WTC11 (cell line): ENCODE results near the gene PTPRB. TPM values are rescaled to one million over a fixed set of nuclear protein-coding genes. Genes with fewer than 3 reads are reported as not detected.

Source experiments
- ATAC-seq: fragments of 200-7000 bp; cut with Tn5 transposase; 2 replicates; pipeline ENCODE4 v1.10.0; 2021; ENCODE audit warnings: mild to moderate bottlenecking, moderate library complexity
- CTCF ChIA-PET: fragments of 300-600 bp; sonication (Branson Sonifier 250); formaldehyde crosslinking; loops from one replicate; lab custom pipeline; 2021; ENCODE audit warnings: antibody characterized with exemption; lab: Charles Lee
- POLR2A ChIA-PET: fragments of 350-600 bp; sonication (Branson Sonifier 250); formaldehyde crosslinking; loops from one replicate; lab custom pipeline; 2021; ENCODE audit warnings: antibody characterized with exemption; lab: Charles Lee
- DNase-seq: peaks from one replicate; pipeline ENCODE4 v3.0.0; 2021; ENCODE audit warnings: low spot score
- H3K27ac Mint-ChIP-seq: 2 replicates; pipeline ENCODE4 v1.8.0; 2021; ENCODE audit warnings: mixed read lengths
- H3K27me3 Mint-ChIP-seq: 2 replicates; pipeline ENCODE4 v1.8.0; 2021; ENCODE audit warnings: low read depth, mild to moderate bottlenecking, moderate library complexity, mixed read lengths
- H3K36me3 Mint-ChIP-seq: 2 replicates; pipeline ENCODE4 v1.8.0; 2021; ENCODE audit warnings: mixed read lengths
- H3K4me1 Mint-ChIP-seq: 2 replicates; pipeline ENCODE4 v1.8.0; 2022; ENCODE audit warnings: mixed read lengths
- H3K4me3 Mint-ChIP-seq: 2 replicates; pipeline ENCODE4 v1.8.0; 2021; ENCODE audit warnings: mild to moderate bottlenecking, moderate library complexity, mixed read lengths
- H3K9me3 Mint-ChIP-seq: 2 replicates; pipeline ENCODE4 v1.8.0; 2021; ENCODE audit warnings: mixed read lengths
- EMX1 ChIP-seq: fragments of 250-450 bp; sonication (Bioruptor Pico); IDR thresholded peaks from 2 replicates; pipeline ENCODE4 v1.8.0; 2021; ENCODE audit warnings: mild to moderate bottlenecking
- FOXK1 ChIP-seq: sonication (generic); formaldehyde crosslinking; IDR thresholded peaks from 2 replicates; pipeline ENCODE4 v1.8.0; 2022; ENCODE audit warnings: mild to moderate bottlenecking, moderate library complexity, missing genetic modification reagents
- TEAD1 ChIP-seq: sonication (generic); formaldehyde crosslinking; IDR thresholded peaks from 2 replicates; pipeline ENCODE4 v1.8.0; 2022; ENCODE audit warnings: mild to moderate bottlenecking, missing genetic modification reagents
- ZBTB21 ChIP-seq: sonication (generic); formaldehyde crosslinking; IDR thresholded peaks from 2 replicates; pipeline ENCODE4 v1.8.1; 2023; ENCODE audit warnings: mild to moderate bottlenecking, missing genetic modification reagents, borderline replicate concordance
- ZNF121 ChIP-seq: sonication (generic); formaldehyde crosslinking; IDR thresholded peaks from 2 replicates; pipeline ENCODE4 v1.8.0; 2023; ENCODE audit warnings: missing genetic modification reagents
- ZNF232 ChIP-seq: sonication (generic); formaldehyde crosslinking; IDR thresholded peaks from 2 replicates; pipeline ENCODE4 v1.8.0; 2022; ENCODE audit warnings: mild to moderate bottlenecking, missing genetic modification reagents
- ZNF263 ChIP-seq: sonication (generic); formaldehyde crosslinking; IDR thresholded peaks from 2 replicates; pipeline ENCODE4 v1.8.1; 2022; ENCODE audit warnings: low read depth, mild to moderate bottlenecking, moderate library complexity, missing genetic modification reagents
- ZNF317 ChIP-seq: sonication (generic); formaldehyde crosslinking; IDR thresholded peaks from 2 replicates; pipeline ENCODE4 v1.8.1; 2023; ENCODE audit warnings: low read depth, mild to moderate bottlenecking, moderate library complexity, missing genetic modification reagents, borderline replicate concordance
- ZNF671 ChIP-seq: fragments of 250-450 bp; sonication (Bioruptor Pico); IDR thresholded peaks from 2 replicates; pipeline ENCODE4 v1.8.0; 2021; ENCODE audit warnings: mild to moderate bottlenecking
- total RNA-seq: library from RNA; stranded (reverse); gene quantifications from 3 replicates; pipeline ENCODE4 v1.2.3, GENCODE V29; 2021
- TF ChIP-seq, protein P1 (sequence below): sonication (generic); formaldehyde crosslinking; IDR thresholded peaks from 2 replicates; pipeline ENCODE4 v1.8.1; 2023; ENCODE audit warnings: mild to moderate bottlenecking, missing genetic modification reagents, moderate library complexity
- TF ChIP-seq, protein P2 (sequence below): fragments of 200-600 bp; IDR thresholded peaks from 2 replicates; pipeline ENCODE4 v1.8.0; 2022; ENCODE audit warnings: antibody characterized with exemption
- TF ChIP-seq, protein P3 (sequence below): sonication (generic); formaldehyde crosslinking; IDR thresholded peaks from 2 replicates; pipeline ENCODE4 v1.8.1; 2022; ENCODE audit warnings: low read depth, mild to moderate bottlenecking, moderate library complexity, missing genetic modification reagents, borderline replicate concordance
- TF ChIP-seq, protein P4 (sequence below): sonication (generic); formaldehyde crosslinking; IDR thresholded peaks from 2 replicates; pipeline ENCODE4 v1.8.1; 2022; ENCODE audit warnings: mild to moderate bottlenecking, missing genetic modification reagents, moderate library complexity, borderline replicate concordance
- TF ChIP-seq, protein P5 (sequence below): sonication (generic); formaldehyde crosslinking; IDR thresholded peaks from 2 replicates; pipeline ENCODE4 v1.8.0; 2022; ENCODE audit warnings: mild to moderate bottlenecking, missing genetic modification reagents
- TF ChIP-seq, protein P6 (sequence below): sonication (generic); formaldehyde crosslinking; IDR thresholded peaks from 2 replicates; pipeline ENCODE4 v1.8.1; 2023; ENCODE audit warnings: mild to moderate bottlenecking, moderate library complexity, missing genetic modification reagents
- TF ChIP-seq, protein P7 (sequence below): sonication (generic); formaldehyde crosslinking; IDR thresholded peaks from 2 replicates; pipeline ENCODE4 v1.8.0; 2022; ENCODE audit warnings: missing genetic modification reagents
- TF ChIP-seq, protein P8 (sequence below): sonication (generic); formaldehyde crosslinking; IDR thresholded peaks from 2 replicates; pipeline ENCODE4 v1.8.1; 2023; ENCODE audit warnings: mild to moderate bottlenecking, missing genetic modification reagents
- TF ChIP-seq, protein P9 (sequence below): sonication (generic); formaldehyde crosslinking; IDR thresholded peaks from 2 replicates; pipeline ENCODE4 v1.8.1; 2023; ENCODE audit warnings: mild to moderate bottlenecking, missing genetic modification reagents, borderline replicate concordance

PTPRB gene
- total RNA-seq, 1 experiment from 2014 or later = 3.3 TPM

DNA sequence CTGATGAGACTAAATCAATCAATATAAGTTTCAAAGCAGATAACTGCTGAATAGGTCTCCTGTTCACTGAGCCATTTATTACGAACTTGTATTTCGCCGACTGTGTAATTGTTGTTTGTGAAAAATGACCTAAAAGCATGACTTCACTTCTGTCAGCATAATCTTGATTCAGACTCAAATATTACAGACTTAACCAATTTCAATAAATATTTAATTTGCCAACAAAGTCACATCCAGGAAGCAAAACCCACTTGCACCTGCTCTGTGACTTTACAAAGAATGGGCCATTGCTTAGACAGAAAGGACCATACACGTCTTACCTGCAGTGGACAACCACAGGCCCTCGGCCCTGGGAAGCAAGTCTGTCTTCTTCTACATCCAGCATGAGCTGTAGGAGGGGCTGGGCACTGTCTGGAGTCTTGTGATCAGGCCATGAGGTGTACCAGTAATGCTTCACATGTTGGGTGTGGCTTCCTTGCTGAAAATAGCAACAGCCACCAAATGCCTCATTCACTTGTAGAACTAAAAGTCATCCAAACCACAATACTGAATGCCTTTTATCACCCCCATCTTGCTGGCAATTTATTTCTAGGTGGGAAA is 23.5 kb upstream of the PTPRB start (continued):
- TF ChIP-seq, protein P1, sequence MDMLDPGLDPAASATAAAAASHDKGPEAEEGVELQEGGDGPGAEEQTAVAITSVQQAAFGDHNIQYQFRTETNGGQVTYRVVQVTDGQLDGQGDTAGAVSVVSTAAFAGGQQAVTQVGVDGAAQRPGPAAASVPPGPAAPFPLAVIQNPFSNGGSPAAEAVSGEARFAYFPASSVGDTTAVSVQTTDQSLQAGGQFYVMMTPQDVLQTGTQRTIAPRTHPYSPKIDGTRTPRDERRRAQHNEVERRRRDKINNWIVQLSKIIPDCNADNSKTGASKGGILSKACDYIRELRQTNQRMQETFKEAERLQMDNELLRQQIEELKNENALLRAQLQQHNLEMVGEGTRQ (CRISPR knock-in tag) = no peak
- TF ChIP-seq, protein P2, sequence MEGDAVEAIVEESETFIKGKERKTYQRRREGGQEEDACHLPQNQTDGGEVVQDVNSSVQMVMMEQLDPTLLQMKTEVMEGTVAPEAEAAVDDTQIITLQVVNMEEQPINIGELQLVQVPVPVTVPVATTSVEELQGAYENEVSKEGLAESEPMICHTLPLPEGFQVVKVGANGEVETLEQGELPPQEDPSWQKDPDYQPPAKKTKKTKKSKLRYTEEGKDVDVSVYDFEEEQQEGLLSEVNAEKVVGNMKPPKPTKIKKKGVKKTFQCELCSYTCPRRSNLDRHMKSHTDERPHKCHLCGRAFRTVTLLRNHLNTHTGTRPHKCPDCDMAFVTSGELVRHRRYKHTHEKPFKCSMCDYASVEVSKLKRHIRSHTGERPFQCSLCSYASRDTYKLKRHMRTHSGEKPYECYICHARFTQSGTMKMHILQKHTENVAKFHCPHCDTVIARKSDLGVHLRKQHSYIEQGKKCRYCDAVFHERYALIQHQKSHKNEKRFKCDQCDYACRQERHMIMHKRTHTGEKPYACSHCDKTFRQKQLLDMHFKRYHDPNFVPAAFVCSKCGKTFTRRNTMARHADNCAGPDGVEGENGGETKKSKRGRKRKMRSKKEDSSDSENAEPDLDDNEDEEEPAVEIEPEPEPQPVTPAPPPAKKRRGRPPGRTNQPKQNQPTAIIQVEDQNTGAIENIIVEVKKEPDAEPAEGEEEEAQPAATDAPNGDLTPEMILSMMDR = no peak

DNA sequence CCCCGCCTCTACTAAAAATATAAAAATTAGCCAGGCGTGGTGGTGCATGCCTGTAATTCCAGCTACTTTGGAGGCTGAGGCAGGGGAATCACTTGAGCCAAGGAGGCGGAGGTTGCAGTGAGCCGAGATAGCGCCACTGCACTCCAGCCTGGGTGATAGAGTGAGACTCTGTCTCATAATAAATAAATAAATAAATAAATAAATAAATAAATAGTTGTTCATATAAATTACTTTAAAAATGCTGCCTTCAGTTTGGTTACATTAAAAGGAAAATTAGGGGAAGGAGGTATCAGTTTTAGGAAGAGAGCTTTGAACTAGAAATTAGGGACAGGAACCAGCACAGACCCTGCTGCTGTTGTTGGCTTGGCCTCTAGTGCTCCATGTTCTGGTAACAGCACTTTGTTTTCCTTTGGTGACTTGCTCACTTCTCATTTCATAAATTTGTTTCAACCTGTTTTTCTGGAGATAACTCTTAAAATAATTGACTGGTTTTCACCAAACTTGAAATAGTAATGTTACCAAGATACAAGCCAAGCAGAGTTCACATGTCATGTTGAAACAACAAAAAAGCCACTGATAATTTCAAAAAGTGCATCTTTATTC is 22.9 kb upstream of the PTPRB start:
- H3K27me3 Mint-ChIP-seq = no peaks in the 10 kb centered on the region
- H3K27ac Mint-ChIP-seq = no peak overlapping the region
- no peaks in the 10 kb centered on the region for H3K9me3 Mint-ChIP-seq
- TF ChIP-seq ZNF671 (CRISPR knock-in tag) (no peak), ZNF232 (CRISPR knock-in tag) (no peak), ZBTB21 (no peak), ZNF121 (CRISPR knock-in tag) (no peak), TEAD1 (no peak), FOXK1 (no peak), ZNF263 (no peak), EMX1 (CRISPR knock-in tag) (no peak), ZNF317 (no peak)
- TF ChIP-seq, protein P3, sequence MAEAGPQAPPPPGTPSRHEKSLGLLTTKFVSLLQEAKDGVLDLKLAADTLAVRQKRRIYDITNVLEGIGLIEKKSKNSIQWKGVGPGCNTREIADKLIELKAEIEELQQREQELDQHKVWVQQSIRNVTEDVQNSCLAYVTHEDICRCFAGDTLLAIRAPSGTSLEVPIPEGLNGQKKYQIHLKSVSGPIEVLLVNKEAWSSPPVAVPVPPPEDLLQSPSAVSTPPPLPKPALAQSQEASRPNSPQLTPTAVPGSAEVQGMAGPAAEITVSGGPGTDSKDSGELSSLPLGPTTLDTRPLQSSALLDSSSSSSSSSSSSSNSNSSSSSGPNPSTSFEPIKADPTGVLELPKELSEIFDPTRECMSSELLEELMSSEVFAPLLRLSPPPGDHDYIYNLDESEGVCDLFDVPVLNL (CRISPR knock-in tag) = no peak
- TF ChIP-seq, protein P4, sequence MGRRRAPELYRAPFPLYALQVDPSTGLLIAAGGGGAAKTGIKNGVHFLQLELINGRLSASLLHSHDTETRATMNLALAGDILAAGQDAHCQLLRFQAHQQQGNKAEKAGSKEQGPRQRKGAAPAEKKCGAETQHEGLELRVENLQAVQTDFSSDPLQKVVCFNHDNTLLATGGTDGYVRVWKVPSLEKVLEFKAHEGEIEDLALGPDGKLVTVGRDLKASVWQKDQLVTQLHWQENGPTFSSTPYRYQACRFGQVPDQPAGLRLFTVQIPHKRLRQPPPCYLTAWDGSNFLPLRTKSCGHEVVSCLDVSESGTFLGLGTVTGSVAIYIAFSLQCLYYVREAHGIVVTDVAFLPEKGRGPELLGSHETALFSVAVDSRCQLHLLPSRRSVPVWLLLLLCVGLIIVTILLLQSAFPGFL = no peak
- TF ChIP-seq, protein P5, sequence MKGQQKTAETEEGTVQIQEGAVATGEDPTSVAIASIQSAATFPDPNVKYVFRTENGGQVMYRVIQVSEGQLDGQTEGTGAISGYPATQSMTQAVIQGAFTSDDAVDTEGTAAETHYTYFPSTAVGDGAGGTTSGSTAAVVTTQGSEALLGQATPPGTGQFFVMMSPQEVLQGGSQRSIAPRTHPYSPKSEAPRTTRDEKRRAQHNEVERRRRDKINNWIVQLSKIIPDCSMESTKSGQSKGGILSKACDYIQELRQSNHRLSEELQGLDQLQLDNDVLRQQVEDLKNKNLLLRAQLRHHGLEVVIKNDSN = no peak
- TF ChIP-seq, protein P6, sequence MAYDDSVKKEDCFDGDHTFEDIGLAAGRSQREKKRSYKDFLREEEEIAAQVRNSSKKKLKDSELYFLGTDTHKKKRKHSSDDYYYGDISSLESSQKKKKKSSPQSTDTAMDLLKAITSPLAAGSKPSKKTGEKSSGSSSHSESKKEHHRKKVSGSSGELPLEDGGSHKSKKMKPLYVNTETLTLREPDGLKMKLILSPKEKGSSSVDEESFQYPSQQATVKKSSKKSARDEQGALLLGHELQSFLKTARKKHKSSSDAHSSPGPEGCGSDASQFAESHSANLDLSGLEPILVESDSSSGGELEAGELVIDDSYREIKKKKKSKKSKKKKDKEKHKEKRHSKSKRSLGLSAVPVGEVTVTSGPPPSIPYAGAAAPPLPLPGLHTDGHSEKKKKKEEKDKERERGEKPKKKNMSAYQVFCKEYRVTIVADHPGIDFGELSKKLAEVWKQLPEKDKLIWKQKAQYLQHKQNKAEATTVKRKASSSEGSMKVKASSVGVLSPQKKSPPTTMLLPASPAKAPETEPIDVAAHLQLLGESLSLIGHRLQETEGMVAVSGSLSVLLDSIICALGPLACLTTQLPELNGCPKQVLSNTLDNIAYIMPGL = no peak
- TF ChIP-seq, protein P7, sequence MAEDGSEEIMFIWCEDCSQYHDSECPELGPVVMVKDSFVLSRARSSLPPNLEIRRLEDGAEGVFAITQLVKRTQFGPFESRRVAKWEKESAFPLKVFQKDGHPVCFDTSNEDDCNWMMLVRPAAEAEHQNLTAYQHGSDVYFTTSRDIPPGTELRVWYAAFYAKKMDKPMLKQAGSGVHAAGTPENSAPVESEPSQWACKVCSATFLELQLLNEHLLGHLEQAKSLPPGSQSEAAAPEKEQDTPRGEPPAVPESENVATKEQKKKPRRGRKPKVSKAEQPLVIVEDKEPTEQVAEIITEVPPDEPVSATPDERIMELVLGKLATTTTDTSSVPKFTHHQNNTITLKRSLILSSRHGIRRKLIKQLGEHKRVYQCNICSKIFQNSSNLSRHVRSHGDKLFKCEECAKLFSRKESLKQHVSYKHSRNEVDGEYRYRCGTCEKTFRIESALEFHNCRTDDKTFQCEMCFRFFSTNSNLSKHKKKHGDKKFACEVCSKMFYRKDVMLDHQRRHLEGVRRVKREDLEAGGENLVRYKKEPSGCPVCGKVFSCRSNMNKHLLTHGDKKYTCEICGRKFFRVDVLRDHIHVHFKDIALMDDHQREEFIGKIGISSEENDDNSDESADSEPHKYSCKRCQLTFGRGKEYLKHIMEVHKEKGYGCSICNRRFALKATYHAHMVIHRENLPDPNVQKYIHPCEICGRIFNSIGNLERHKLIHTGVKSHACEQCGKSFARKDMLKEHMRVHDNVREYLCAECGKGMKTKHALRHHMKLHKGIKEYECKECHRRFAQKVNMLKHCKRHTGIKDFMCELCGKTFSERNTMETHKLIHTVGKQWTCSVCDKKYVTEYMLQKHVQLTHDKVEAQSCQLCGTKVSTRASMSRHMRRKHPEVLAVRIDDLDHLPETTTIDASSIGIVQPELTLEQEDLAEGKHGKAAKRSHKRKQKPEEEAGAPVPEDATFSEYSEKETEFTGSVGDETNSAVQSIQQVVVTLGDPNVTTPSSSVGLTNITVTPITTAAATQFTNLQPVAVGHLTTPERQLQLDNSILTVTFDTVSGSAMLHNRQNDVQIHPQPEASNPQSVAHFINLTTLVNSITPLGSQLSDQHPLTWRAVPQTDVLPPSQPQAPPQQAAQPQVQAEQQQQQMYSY (CRISPR knock-in tag) = no peak
- TF ChIP-seq, protein P8, sequence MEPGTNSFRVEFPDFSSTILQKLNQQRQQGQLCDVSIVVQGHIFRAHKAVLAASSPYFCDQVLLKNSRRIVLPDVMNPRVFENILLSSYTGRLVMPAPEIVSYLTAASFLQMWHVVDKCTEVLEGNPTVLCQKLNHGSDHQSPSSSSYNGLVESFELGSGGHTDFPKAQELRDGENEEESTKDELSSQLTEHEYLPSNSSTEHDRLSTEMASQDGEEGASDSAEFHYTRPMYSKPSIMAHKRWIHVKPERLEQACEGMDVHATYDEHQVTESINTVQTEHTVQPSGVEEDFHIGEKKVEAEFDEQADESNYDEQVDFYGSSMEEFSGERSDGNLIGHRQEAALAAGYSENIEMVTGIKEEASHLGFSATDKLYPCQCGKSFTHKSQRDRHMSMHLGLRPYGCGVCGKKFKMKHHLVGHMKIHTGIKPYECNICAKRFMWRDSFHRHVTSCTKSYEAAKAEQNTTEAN (CRISPR knock-in tag) = no peak
- TF ChIP-seq, protein P9, sequence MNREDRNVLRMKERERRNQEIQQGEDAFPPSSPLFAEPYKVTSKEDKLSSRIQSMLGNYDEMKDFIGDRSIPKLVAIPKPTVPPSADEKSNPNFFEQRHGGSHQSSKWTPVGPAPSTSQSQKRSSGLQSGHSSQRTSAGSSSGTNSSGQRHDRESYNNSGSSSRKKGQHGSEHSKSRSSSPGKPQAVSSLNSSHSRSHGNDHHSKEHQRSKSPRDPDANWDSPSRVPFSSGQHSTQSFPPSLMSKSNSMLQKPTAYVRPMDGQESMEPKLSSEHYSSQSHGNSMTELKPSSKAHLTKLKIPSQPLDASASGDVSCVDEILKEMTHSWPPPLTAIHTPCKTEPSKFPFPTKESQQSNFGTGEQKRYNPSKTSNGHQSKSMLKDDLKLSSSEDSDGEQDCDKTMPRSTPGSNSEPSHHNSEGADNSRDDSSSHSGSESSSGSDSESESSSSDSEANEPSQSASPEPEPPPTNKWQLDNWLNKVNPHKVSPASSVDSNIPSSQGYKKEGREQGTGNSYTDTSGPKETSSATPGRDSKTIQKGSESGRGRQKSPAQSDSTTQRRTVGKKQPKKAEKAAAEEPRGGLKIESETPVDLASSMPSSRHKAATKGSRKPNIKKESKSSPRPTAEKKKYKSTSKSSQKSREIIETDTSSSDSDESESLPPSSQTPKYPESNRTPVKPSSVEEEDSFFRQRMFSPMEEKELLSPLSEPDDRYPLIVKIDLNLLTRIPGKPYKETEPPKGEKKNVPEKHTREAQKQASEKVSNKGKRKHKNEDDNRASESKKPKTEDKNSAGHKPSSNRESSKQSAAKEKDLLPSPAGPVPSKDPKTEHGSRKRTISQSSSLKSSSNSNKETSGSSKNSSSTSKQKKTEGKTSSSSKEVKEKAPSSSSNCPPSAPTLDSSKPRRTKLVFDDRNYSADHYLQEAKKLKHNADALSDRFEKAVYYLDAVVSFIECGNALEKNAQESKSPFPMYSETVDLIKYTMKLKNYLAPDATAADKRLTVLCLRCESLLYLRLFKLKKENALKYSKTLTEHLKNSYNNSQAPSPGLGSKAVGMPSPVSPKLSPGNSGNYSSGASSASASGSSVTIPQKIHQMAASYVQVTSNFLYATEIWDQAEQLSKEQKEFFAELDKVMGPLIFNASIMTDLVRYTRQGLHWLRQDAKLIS (CRISPR knock-in tag) = no peak
- no peak overlapping the region for H3K4me3 Mint-ChIP-seq
- no peak for ATAC-seq
- peaks cover 45% of the 10 kb centered on the region for H3K4me1 Mint-ChIP-seq
- ChIA-PET POLR2A (interaction anchor here (1.2 kb wide), 1 partner anchor 9 kb away, joined by 3 read pairs; no protein-coding TSS in a partner anchor), CTCF (no interaction called here)
- no peak for DNase-seq
- H3K36me3 Mint-ChIP-seq = no peaks in the 10 kb centered on the region
